Heart left ventricle (tissue), 16 donors: ENCODE data around the gene IFRD2. TPM values are rescaled to one million over a fixed set of nuclear protein-coding genes. Genes with fewer than 3 reads are reported as not detected.

Experiments
- ATAC-seq, 4 donors: fragments of 200-7000 bp; cut with Tn5 transposase; one replicate each; pipeline ENCODE4 v1.9.1; 2020 to 2022; ENCODE audit warnings: moderate library complexity in 4 of 4, mild to moderate bottlenecking in 3 of 4, moderate number of reproducible peaks in 1 of 4
- DNase-seq, 5 donors: peaks; one replicate each; pipeline ENCODE4 v3.0.0-alpha.2; 2020
- H3K27ac ChIP-seq, 12 donors: fragments of 200-600 bp; sonication (generic) in 4 of 12; one replicate each; pipeline versions ENCODE4 v1.5.0 to v1.8.0; 2016 to 2022; ENCODE audit warnings: mild to moderate bottlenecking in 2 of 12
- H3K27me3 ChIP-seq, 9 donors: fragments of 200-600 bp; sonication (generic) in 2 of 9; one replicate each; pipeline versions ENCODE4 v1.5.1 to v1.8.0; 2016 to 2022; ENCODE audit warnings: mild to moderate bottlenecking in 3 of 9
- H3K36me3 ChIP-seq, 9 donors: fragments of 200-600 bp; sonication (generic) in 2 of 9; one replicate each; pipeline versions ENCODE4 v1.5.0 to v1.8.0; 2018 to 2022; ENCODE audit warnings: mild to moderate bottlenecking in 2 of 9
- H3K4me1 ChIP-seq, 12 donors: fragments of 200-600 bp; sonication (generic) in 4 of 12; one replicate each; pipeline versions ENCODE4 v1.5.0 to v1.8.0; 2016 to 2022; ENCODE audit warnings: mild to moderate bottlenecking in 3 of 12
- H3K4me3 ChIP-seq, 12 donors: fragments of 200-600 bp; sonication (generic) in 4 of 12; one replicate each; pipeline versions ENCODE4 v1.5.0 to v1.8.0; 2017 to 2022; ENCODE audit warnings: mild to moderate bottlenecking in 9 of 12, moderate library complexity in 4 of 12
- H3K9me3 ChIP-seq, 12 donors: fragments of 200-600 bp; sonication (generic) in 4 of 12; one replicate each; pipeline versions ENCODE4 v1.5.0 to v1.8.0; 2016 to 2022; ENCODE audit warnings: mild to moderate bottlenecking in 1 of 12
- CTCF ChIP-seq, 12 donors: fragments of 200-600 bp; sonication (generic) in 4 of 12; IDR thresholded peaks; one replicate each; pipeline versions ENCODE4 v1.5.0 to v1.8.0; 2018 to 2022; ENCODE audit warnings: antibody characterized with exemption in 12 of 12, mild to moderate bottlenecking in 5 of 12
- POLR2A ChIP-seq, 2 donors: fragments of 450-650 bp; IDR thresholded peaks; one replicate each; pipeline ENCODE4 v1.6.1; 2017; ENCODE audit warnings: antibody characterized with exemption in 2 of 2, mild to moderate bottlenecking in 2 of 2, moderate library complexity in 2 of 2
- WGBS, 4 donors: extraction: QIAGEN DNeasy Blood & Tissue Kit in 2 of 4; methylation state at CpG; one replicate each; pipeline versions ENCODE4 v1.1.5 to v1.1.7; 2013 to 2018; 5-methylcytosine and 5-hydroxymethylcytosine counted together
- intact Hi-C, 10 donors: fragments of 100-400 bp; cut with DNase I; formaldehyde crosslinking; loops; one replicate each; pipeline versions ENCODE4 v1.11.1 to v1.14.2; 2022
- polyA plus RNA-seq, 2 donors: library from polyadenylated mRNA; stranded (reverse); fragments of 200-250 nt; gene quantifications; one replicate each; pipeline ENCODE4 v1.2.3, GENCODE V29; 2013
- total RNA-seq, 9 donors: library from RNA; depleted of rRNA in 2 of 9; stranded (reverse); fragments of >200 nt in 2 of 9; fragmentation: NEBNext Ultra II Directional in 3 of 9; extraction: Animal tissue kit (Norgen Biotek cat#: 25700) in 3 of 9; gene quantifications; one replicate each; pipeline versions ENCODE4 v1.1.0 to v1.2.4, GENCODE V29; 2016 to 2023
- donor health status: ischemic (EF 13 %, LVEDD 7.1; RV severe dilation, severe dysfunction).
- donor health status: healthy with polysubstance abuse.
- donor health status: DM: no; HTN: yes; CAD: no.
- donor health status: DM: no; HTN: no; CAD: no.
- donor health status: ischemic (EF 25% LVEDD 6.9; RV normal size, moderate dysfunction).
- donor health status: ischemic (EF 25% LVEDD 5.7; RV mildly dilated, moderate dysfunction).
- donor health status: healthy.
- donor health status: DM: yes; HTN: yes; CAD: no.
- donor health status: ischemic (EF 35%, LVEDD 5.7; RV mildly dilated, moderate dysfunction).
- donor health status: nonischemic (EF 11% LVEDD 7.7; RV severe dilation, severe dysfunction).
- donor health status: DM: yes; HTN: yes; CAD: no.
- donor health status: PGD.
- donor health status: ischemic (EF 29% LVEDD 5.4; RV normal size, mild dysfunction).
- donor health status: nonischemic (EF 23%, LVEDD 6.1; RV moderate dilation, normal function).

Gene IFRD2
- total and polyA plus RNA-seq, 11 donors, result 47.5 to 106 (median 64.5) TPM

GRCh38 chr3:50259432-50260026 lies 32.7 kb downstream of the IFRD2 start:
- Histone ChIP-seq H3K4me1 (peaks cover 0 to 65% (median 48%) of the 10 kb centered on the region in 12 donors), H3K27me3 (no peaks in the 10 kb centered on the region), H3K36me3 (peaks cover 0 to 52% (median 40%) of the 10 kb centered on the region in 9 donors), H3K9me3 (peaks cover 0 to 6% (median 0%) of the 10 kb centered on the region in 12 donors), H3K27ac (peak overlapping the region; percentile 88 to 100 (median 100)), H3K4me3 (peak overlapping the region in 10 of 12 donors; percentile 56 to 79 (median 74))
- intact Hi-C loops, result loop anchor here in 3 of 10 donors (1.0 to 10.0 kb wide), 3 partner anchors 14 to 65 kb away; partner anchors contain the start of genes HYAL2 (in 2 of the 3) and TUSC2 (in 1 of the 3)
- 58 to 83% (median 61%) methylated on average over 11 to 18 of the region's 18 CpGs for WGBS, 4 donors
- peak in 1 of 4 donors; percentile 10 for ATAC-seq
- DNase-seq, result peak in 1 of 5 donors; percentile 37
- no peak for TF ChIP-seq CTCF (IDR thresholded peaks at IDR 0.05)
- no peak for TF ChIP-seq POLR2A (IDR thresholded peaks at IDR 0.05)

GRCh38 chr3:50258979-50259378 lies 33.2 kb downstream of the IFRD2 start:
- H3K4me3 ChIP-seq, result no peak overlapping the region
- TF ChIP-seq POLR2A (IDR thresholded peaks at IDR 0.05) (no peak), CTCF (IDR thresholded peaks at IDR 0.05) (no peak)
- H3K27ac ChIP-seq, result peak overlapping the region; percentile 88 to 100 (median 100)
- peaks cover 0 to 65% (median 48%) of the 10 kb centered on the region in 12 donors for H3K4me1 ChIP-seq
- 76 to 85% (median 80%) methylated on average over 16 of the region's 16 CpGs for WGBS, 4 donors
- DNase-seq (peak in 1 of 5 donors; percentile 33), ATAC-seq (no peak)
- peaks cover 0 to 57% (median 42%) of the 10 kb centered on the region in 9 donors for H3K36me3 ChIP-seq
- H3K9me3 ChIP-seq, result peaks cover 0 to 6% (median 0%) of the 10 kb centered on the region in 12 donors
- H3K27me3 ChIP-seq, result no peaks in the 10 kb centered on the region
- intact Hi-C loops, result loop anchor here in 1 of 10 donors (10.0 kb wide), 1 partner anchor 66 kb away; the partner anchor contains the start of genes HYAL2 and TUSC2

- TF ChIP-seq POLR2A (IDR thresholded peaks at IDR 0.05) (no peak), CTCF (IDR thresholded peaks at IDR 0.05) (no peak)
- Histone ChIP-seq H3K4me1 (peaks cover 0 to 71% (median 51%) of the 10 kb centered on the region in 12 donors), H3K9me3 (peaks cover 0 to 6% (median 0%) of the 10 kb centered on the region in 12 donors), H3K36me3 (peaks cover 0 to 65% (median 42%) of the 10 kb centered on the region in 9 donors), H3K27me3 (no peaks in the 10 kb centered on the region), H3K27ac (peak overlapping the region in 10 of 12 donors; percentile 5 to 100 (median 100)), H3K4me3 (no peak overlapping the region)
- WGBS, 4 donors, result 82 to 90% (median 86%) methylated on average over 16 to 17 of the region's 17 CpGs
- ATAC-seq (no peak), DNase-seq (peak in 1 of 5 donors; percentile 28)
- intact Hi-C loops, result loop anchor here in 1 of 10 donors (10.0 kb wide), 1 partner anchor 67 kb away; the partner anchor contains the start of genes HYAL2 and TUSC2
Observed at GRCh38 chr3:50258029-50258680, 34.1 kb downstream of the IFRD2 start.
